ENCODE results near the gene RTL10. TPM values are rescaled to one million over a fixed set of nuclear protein-coding genes. Genes with fewer than 3 reads are reported as not detected.

Gene RTL10
- polyA plus RNA-seq, 1 donor from 2014 or later = 11.7 TPM

DNA sequence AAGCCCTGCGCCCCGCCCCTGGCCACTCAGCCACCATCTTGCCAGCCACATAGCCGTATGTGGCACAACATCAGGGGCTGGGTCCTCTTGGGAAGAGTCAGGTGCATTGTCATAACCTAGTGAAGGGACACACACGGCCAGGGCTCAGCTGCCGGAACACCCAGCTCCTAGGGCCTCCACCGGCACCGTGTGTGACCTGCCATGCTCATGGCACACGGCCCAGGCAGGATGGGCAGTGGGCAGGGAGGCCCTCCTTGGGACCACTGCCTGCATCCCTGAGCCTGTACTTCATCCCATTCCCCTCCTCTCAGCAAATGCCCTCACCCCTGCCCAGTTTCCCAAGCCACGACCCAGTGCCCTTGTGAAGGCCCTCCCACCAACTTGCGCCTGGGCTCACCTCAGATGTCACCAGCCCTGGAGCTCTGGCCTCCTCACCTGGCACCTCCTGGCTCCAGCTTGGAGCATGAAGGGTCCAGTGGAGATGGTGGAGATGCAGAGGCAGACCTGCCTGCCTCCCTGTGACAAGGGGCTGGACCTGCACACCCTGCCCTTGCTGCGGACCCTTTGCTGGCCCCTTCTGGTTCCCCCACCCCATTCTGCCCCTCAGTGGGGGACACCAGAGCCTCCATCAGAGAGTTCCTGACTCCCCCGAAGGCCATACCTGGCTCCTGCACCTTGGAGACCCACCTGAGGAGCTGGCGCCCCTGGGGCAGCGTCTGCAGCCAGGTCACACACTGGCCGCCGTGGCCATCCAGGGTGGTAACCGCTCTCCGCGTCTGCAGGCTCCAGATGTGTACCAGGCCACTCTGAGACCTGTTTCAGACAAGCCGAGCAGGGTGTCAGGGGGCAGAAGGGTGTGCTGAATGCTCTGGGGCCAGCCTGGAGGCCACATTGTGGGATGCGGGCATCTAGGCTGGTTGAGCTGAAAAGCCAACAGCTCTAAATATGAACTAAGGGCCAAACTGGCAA lies 34.5 kb downstream of the RTL10 start:
- Histone ChIP-seq H3K9ac (ENCODE audit: low read length) (no peak overlapping the region), H3K27ac (ENCODE audit: low read length) (no peak overlapping the region), H3K79me2 (replicated peaks; ENCODE audit: insufficient read depth, low read length) (no peaks in the 10 kb centered on the region), H3K9me2 (ENCODE audit: insufficient read depth, low read length) (no peaks in the 10 kb centered on the region), H2AFZ (ENCODE audit: low read depth, low read length) (no peak overlapping the region), H3K36me3 (ENCODE audit: insufficient read depth, low read length) (no peaks in the 10 kb centered on the region), H3K4me2 (ENCODE audit: low read length) (no peak overlapping the region), H4K20me1 (ENCODE audit: insufficient read depth) (no peaks in the 10 kb centered on the region), H3K27me3 (ENCODE audit: insufficient read depth, low read depth, low read length) (no peaks in the 10 kb centered on the region), H3K4me3 (ENCODE audit: low read length) (no peak overlapping the region), H3K9me3 (ENCODE audit: low read length) (no peaks in the 10 kb centered on the region), H3F3A (ENCODE audit: insufficient read depth, low read length, poor library complexity, severe bottlenecking) (no peaks in the 10 kb centered on the region)
- TF ChIP-seq POLR2AphosphoS5 (IDR thresholded peaks at IDR 0.05) = no peak
- no peak for TF ChIP-seq EP300 (conservative IDR thresholded peaks at IDR 0.05; ENCODE audit: poor library complexity, severe bottlenecking)
- TF ChIP-seq, protein P1, sequence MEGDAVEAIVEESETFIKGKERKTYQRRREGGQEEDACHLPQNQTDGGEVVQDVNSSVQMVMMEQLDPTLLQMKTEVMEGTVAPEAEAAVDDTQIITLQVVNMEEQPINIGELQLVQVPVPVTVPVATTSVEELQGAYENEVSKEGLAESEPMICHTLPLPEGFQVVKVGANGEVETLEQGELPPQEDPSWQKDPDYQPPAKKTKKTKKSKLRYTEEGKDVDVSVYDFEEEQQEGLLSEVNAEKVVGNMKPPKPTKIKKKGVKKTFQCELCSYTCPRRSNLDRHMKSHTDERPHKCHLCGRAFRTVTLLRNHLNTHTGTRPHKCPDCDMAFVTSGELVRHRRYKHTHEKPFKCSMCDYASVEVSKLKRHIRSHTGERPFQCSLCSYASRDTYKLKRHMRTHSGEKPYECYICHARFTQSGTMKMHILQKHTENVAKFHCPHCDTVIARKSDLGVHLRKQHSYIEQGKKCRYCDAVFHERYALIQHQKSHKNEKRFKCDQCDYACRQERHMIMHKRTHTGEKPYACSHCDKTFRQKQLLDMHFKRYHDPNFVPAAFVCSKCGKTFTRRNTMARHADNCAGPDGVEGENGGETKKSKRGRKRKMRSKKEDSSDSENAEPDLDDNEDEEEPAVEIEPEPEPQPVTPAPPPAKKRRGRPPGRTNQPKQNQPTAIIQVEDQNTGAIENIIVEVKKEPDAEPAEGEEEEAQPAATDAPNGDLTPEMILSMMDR (IDR thresholded peaks at IDR 0.05; ENCODE audit: poor library complexity, severe bottlenecking) = no peak
- TF ChIP-seq, protein P2, sequence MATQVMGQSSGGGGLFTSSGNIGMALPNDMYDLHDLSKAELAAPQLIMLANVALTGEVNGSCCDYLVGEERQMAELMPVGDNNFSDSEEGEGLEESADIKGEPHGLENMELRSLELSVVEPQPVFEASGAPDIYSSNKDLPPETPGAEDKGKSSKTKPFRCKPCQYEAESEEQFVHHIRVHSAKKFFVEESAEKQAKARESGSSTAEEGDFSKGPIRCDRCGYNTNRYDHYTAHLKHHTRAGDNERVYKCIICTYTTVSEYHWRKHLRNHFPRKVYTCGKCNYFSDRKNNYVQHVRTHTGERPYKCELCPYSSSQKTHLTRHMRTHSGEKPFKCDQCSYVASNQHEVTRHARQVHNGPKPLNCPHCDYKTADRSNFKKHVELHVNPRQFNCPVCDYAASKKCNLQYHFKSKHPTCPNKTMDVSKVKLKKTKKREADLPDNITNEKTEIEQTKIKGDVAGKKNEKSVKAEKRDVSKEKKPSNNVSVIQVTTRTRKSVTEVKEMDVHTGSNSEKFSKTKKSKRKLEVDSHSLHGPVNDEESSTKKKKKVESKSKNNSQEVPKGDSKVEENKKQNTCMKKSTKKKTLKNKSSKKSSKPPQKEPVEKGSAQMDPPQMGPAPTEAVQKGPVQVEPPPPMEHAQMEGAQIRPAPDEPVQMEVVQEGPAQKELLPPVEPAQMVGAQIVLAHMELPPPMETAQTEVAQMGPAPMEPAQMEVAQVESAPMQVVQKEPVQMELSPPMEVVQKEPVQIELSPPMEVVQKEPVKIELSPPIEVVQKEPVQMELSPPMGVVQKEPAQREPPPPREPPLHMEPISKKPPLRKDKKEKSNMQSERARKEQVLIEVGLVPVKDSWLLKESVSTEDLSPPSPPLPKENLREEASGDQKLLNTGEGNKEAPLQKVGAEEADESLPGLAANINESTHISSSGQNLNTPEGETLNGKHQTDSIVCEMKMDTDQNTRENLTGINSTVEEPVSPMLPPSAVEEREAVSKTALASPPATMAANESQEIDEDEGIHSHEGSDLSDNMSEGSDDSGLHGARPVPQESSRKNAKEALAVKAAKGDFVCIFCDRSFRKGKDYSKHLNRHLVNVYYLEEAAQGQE (IDR thresholded peaks at IDR 0.05; ENCODE audit: borderline replicate concordance) = no peak
- no peak for TF ChIP-seq MXI1 (conservative IDR thresholded peaks at IDR 0.05; ENCODE audit: poor library complexity, severe bottlenecking)

DNA sequence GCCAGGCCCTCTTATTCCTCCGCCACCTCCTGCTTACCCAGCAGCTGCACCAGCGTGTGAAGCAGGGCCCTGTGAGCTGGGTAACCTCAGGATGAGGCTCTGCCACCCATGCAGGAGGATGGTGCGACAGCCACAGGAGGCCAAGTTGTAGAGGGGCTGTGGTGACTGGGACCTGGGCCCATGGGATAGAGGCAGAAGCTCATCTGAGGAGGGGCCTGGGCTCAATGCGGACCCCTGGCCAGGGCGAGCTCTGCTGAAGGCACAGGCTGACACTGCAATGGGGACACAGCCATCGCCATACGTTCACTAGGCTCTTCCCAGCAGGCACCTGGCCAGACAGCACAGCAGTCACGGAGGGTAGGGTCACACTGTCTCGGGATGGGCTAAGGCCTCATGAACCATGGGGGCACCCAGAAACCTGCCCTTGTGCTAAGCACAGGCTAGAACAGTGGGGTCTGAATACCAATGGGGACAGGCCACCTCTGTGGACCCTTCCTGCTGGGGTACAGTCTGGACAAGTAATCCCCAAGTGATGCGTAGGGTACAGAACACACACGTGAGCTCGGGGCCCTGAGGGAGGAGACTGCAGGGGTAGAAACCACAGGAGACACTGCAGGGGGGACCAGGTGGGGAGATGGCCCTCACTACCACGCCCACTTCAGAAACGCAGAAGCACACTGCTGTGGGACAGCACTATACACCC lies 35.3 kb downstream of the RTL10 start:
- H4K20me1 ChIP-seq (ENCODE audit: insufficient read depth) = no peaks in the 10 kb centered on the region
- H3K27ac ChIP-seq (ENCODE audit: low read length) = no peak overlapping the region
- no peak overlapping the region for H3K4me3 ChIP-seq (ENCODE audit: low read length)
- no peak overlapping the region for H2AFZ ChIP-seq (ENCODE audit: low read depth, low read length)
- no peaks in the 10 kb centered on the region for H3K9me2 ChIP-seq (ENCODE audit: insufficient read depth, low read length)
- TF ChIP-seq TAF1 (IDR thresholded peaks at IDR 0.05; ENCODE audit: low read depth) (no peak), MXI1 (conservative IDR thresholded peaks at IDR 0.05; ENCODE audit: poor library complexity, severe bottlenecking) (no peak), POLR2AphosphoS5 (IDR thresholded peaks at IDR 0.05) (no peak), RAD21 (conservative IDR thresholded peaks at IDR 0.05) (no peak), SMC3 (conservative IDR thresholded peaks at IDR 0.05; ENCODE audit: poor library complexity) (no peak), EZH2 (IDR thresholded peaks at IDR 0.05; ENCODE audit: borderline replicate concordance, insufficient read depth, low read length, poor library complexity, severe bottlenecking) (no peak), EP300 (conservative IDR thresholded peaks at IDR 0.05; ENCODE audit: poor library complexity, severe bottlenecking) (no peak)
- TF ChIP-seq, protein P2 (IDR thresholded peaks at IDR 0.05; ENCODE audit: borderline replicate concordance) = no peak
- TF ChIP-seq, protein P1 (IDR thresholded peaks at IDR 0.05; ENCODE audit: poor library complexity, severe bottlenecking) = no peak
- H3K79me2 ChIP-seq (replicated peaks; ENCODE audit: insufficient read depth, low read length) = no peaks in the 10 kb centered on the region
- H3K36me3 ChIP-seq (ENCODE audit: insufficient read depth, low read length) = no peaks in the 10 kb centered on the region
- H3K27me3 ChIP-seq (ENCODE audit: insufficient read depth, low read depth, low read length) = no peaks in the 10 kb centered on the region
- H3F3A ChIP-seq (ENCODE audit: insufficient read depth, low read length, poor library complexity, severe bottlenecking) = no peaks in the 10 kb centered on the region
- no peaks in the 10 kb centered on the region for H3K9me3 ChIP-seq (ENCODE audit: low read length)
- H3K9ac ChIP-seq (ENCODE audit: low read length) = no peak overlapping the region
- H3K4me2 ChIP-seq (ENCODE audit: low read length) = no peak overlapping the region
